Mesothelial cell of epicardium (in vitro differentiated cells): Measurements from ENCODE around the gene AFDN. TPM values are rescaled to one million over a fixed set of nuclear protein-coding genes. Genes with fewer than 3 reads are reported as not detected.

Experiments used
- DNase-seq, 2 experiments: peaks; one replicate each; pipeline ENCODE4 v3.0.0; 2021; ENCODE audit warnings: low spot score in 2 of 2; ENCODE audit not compliant: unreplicated experiment in 2 of 2
- H3K27ac Mint-ChIP-seq: 2 replicates; pipeline ENCODE4 v1.8.0; 2021; ENCODE audit warnings: mixed read lengths
- H3K27me3 Mint-ChIP-seq: 2 replicates; pipeline ENCODE4 v1.8.0; 2021; ENCODE audit warnings: low read depth, mixed read lengths
- H3K36me3 Mint-ChIP-seq: 2 replicates; pipeline ENCODE4 v1.8.0; 2021; ENCODE audit warnings: mixed read lengths
- H3K4me1 Mint-ChIP-seq: 2 replicates; pipeline ENCODE4 v1.8.0; 2021; ENCODE audit warnings: mixed read lengths
- H3K4me3 Mint-ChIP-seq: 2 replicates; pipeline ENCODE4 v1.8.0; 2021; ENCODE audit warnings: mild to moderate bottlenecking, moderate library complexity, mixed read lengths
- H3K9me3 Mint-ChIP-seq: 2 replicates; pipeline ENCODE4 v1.8.0; 2021; ENCODE audit warnings: mixed read lengths
- total RNA-seq: library from RNA; stranded (reverse); gene quantifications from 3 replicates; pipeline ENCODE4 v1.2.1, GENCODE V29; 2021
- TF ChIP-seq, protein P1 (sequence below): fragments of 200-600 bp; sonication (generic); IDR thresholded peaks from one replicate; pipeline ENCODE4 v1.5.0; 2021; ENCODE audit warnings: antibody characterized with exemption; ENCODE audit not compliant: unreplicated experiment

The AFDN gene
- total RNA-seq, 1 donor from 2014 or later = 284 TPM

DNA sequence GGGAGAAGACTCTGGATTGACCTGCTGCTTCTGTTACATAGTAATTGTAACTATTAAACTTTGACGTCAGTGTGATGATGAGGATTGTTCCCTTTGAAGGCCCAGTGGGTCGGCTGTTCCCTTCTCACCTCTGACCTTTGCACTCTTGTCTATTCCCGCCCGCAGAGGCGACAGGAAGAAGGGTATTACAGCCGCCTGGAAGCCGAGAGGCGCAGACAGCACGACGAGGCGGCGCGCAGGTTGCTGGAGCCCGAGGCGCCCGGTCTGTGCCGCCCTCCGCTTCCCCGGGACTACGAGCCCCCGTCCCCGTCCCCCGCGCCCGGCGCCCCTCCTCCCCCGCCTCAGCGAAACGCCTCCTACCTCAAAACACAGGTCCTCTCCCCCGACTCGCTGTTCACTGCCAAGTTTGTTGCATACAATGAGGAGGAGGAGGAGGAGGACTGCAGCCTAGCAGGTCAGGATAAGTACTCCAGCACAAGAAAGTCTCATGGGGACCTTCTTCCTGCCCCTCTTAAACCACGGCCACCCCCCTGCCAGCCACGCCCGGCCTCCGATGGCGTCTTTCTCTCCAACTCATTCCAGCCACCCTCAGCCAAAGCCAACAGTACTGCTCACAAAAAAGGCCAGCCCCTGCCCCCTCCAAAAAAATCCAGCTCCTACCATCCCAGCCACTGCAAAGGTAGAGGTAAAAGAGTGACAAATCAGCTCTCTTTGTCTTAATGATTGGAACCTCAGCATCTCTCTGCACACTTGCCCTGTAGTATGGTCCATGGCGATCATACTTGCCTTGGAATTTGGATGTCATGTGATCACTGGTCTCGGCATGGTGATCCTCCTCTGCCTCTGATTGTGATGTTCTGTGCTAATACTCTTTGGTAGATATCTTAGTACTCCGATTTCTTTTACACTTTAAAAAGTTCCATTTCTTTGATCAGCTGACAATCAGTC is 139.2 kb downstream of the AFDN start:
- no peak overlapping the region for H3K4me3 Mint-ChIP-seq
- no peaks in the 10 kb centered on the region for H3K27me3 Mint-ChIP-seq
- H3K9me3 Mint-ChIP-seq = no peaks in the 10 kb centered on the region
- H3K27ac Mint-ChIP-seq = no peak overlapping the region
- DNase-seq = no peak
- H3K4me1 Mint-ChIP-seq = peaks cover 13% of the 10 kb centered on the region
- TF ChIP-seq, protein P1, sequence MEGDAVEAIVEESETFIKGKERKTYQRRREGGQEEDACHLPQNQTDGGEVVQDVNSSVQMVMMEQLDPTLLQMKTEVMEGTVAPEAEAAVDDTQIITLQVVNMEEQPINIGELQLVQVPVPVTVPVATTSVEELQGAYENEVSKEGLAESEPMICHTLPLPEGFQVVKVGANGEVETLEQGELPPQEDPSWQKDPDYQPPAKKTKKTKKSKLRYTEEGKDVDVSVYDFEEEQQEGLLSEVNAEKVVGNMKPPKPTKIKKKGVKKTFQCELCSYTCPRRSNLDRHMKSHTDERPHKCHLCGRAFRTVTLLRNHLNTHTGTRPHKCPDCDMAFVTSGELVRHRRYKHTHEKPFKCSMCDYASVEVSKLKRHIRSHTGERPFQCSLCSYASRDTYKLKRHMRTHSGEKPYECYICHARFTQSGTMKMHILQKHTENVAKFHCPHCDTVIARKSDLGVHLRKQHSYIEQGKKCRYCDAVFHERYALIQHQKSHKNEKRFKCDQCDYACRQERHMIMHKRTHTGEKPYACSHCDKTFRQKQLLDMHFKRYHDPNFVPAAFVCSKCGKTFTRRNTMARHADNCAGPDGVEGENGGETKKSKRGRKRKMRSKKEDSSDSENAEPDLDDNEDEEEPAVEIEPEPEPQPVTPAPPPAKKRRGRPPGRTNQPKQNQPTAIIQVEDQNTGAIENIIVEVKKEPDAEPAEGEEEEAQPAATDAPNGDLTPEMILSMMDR = no peak
- H3K36me3 Mint-ChIP-seq = peaks cover 44% of the 10 kb centered on the region

DNA sequence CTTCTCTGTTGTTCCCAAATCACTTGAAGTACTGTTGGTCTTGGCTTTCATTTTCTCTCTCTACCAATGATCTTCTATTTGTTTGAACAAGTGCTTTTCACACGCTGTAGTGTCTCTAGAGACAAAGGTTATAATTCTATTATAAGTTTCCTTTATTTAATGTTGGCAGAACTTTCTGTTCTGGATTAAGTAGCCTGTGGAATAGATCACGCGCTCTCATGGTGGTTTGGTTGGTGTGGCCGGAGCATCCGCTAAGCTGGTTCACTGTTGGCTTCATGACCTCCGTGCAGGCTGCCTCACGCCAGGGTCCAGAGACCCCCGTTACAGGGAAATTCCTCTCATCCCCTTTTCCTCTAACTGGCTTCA is 139.8 kb downstream of the AFDN start:
- H3K4me3 Mint-ChIP-seq = no peak overlapping the region

DNA sequence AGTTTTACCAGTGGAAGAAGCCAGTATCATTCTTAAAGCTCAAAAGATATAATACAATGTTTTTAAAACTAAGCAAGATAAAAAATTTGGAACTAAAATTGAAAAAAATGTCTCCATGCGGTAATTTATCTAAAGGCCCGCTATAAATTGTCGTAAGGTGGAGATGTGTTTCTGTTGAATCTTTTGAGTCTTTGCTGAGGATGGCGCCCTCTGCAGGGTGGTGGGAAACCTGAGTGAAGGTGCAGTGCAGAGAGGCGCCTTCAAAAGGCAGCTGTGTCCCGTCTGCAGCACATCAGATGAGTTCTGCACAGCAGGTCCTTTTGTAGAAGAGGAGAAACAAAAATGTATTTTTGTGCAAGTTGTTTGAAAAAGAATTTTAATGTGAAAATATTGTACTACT is 141.4 kb downstream of the AFDN start:
- H3K27me3 Mint-ChIP-seq = no peaks in the 10 kb centered on the region
- H3K4me1 Mint-ChIP-seq = peaks cover 8% of the 10 kb centered on the region
- peaks cover 33% of the 10 kb centered on the region for H3K36me3 Mint-ChIP-seq
- no peak overlapping the region for H3K27ac Mint-ChIP-seq
- no peak for DNase-seq
- TF ChIP-seq, protein P1 = peak; percentile 40
- no peaks in the 10 kb centered on the region for H3K9me3 Mint-ChIP-seq
- H3K4me3 Mint-ChIP-seq = no peak overlapping the region

More for the DNA sequence above, 139.8 kb downstream of the AFDN start:
- H3K36me3 Mint-ChIP-seq = peaks cover 42% of the 10 kb centered on the region
- H3K9me3 Mint-ChIP-seq = no peaks in the 10 kb centered on the region
- TF ChIP-seq, protein P1 = no peak
- no peaks in the 10 kb centered on the region for H3K27me3 Mint-ChIP-seq
- no peak overlapping the region for H3K27ac Mint-ChIP-seq
- peaks cover 13% of the 10 kb centered on the region for H3K4me1 Mint-ChIP-seq
- DNase-seq = no peak

DNA sequence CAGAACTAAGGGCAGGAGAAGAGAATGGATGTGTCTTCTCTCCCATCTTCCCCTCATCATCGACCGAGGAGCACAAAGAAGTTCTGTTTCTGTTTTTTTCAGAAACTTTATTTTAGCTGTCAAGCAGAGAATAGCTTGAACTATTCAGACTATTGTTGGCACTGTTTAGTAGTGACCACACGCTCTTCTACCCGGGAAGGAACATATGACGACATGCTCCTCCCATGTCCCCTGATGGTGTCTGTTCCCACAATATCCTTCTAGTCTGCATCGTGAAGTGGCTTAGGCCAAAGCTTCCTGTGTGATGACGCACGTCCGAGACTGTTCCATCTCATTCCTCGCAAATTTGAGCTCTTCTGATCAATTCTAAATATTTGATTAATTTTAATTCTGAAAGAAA is 143.5 kb downstream of the AFDN start:
- no peak overlapping the region for H3K27ac Mint-ChIP-seq
- no peaks in the 10 kb centered on the region for H3K9me3 Mint-ChIP-seq
- H3K36me3 Mint-ChIP-seq = peaks cover 24% of the 10 kb centered on the region
- H3K27me3 Mint-ChIP-seq = no peaks in the 10 kb centered on the region
- TF ChIP-seq, protein P1 = no peak
- H3K4me1 Mint-ChIP-seq = peaks cover 18% of the 10 kb centered on the region
- H3K4me3 Mint-ChIP-seq = no peak overlapping the region
- no peak for DNase-seq

DNA sequence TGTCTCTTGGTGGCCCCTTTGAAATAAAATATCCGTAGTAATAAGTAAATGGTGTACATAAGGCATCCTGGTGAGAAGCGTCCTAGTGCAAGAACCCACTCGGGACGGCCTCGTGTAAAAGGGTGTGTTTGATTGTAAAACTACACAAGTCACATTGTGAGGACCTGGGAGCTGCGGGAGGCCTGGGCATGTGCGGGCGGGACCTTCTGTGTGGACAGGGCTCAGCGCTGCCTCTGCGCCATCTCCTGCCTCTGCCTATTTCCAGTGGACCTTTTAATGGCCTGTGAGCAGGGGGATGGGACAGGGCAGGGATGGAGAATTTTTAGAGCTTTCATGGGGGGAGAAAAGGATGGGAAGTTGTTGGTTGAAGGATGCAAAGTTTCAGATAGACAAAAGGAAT is 145.5 kb downstream of the AFDN start:
- Mint-ChIP-seq H3K4me1 (peaks cover 23% of the 10 kb centered on the region), H3K36me3 (peaks cover 14% of the 10 kb centered on the region), H3K9me3 (no peaks in the 10 kb centered on the region), H3K27me3 (no peaks in the 10 kb centered on the region), H3K4me3 (no peak overlapping the region), H3K27ac (no peak overlapping the region)
- TF ChIP-seq, protein P1 = no peak
- DNase-seq = no peak
